GM23338 (cell line): Measurements from ENCODE around the gene CNBD2. TPM values are rescaled to one million over a fixed set of nuclear protein-coding genes. Genes with fewer than 3 reads are reported as not detected.

Experiments
- ATAC-seq: fragments of 200-7000 bp; cut with Tn5 transposase; 3 replicates; pipeline ENCODE4 v1.9.1; 2020
- DNase-seq: peaks from one replicate; pipeline ENCODE4 v3.0.0-alpha.2; 2015; ENCODE audit warnings: low spot score
- H2AFZ ChIP-seq: fragments of 200-600 bp; sonication (generic); 2 replicates; pipeline ENCODE4 v1.8.0; 2016; ENCODE audit warnings: antibody characterized with exemption, mild to moderate bottlenecking, moderate library complexity
- H3F3A ChIP-seq: fragments of 200-600 bp; sonication (generic); replicated peaks from 2 replicates; pipeline ENCODE4 v1.8.0; 2017; ENCODE audit warnings: antibody characterized with exemption, mixed run types, low read depth
- H3K27ac ChIP-seq: fragments of 200-600 bp; sonication (generic); 2 replicates; pipeline ENCODE4 v1.6.1; 2016; ENCODE audit warnings: low read depth
- H3K27me3 ChIP-seq: fragments of 200-600 bp; sonication (generic); 2 replicates; pipeline ENCODE4 v1.8.0; 2016; ENCODE audit warnings: mild to moderate bottlenecking, mixed run types, moderate library complexity; ENCODE audit not compliant: insufficient read depth
- H3K36me3 ChIP-seq: fragments of 200-600 bp; sonication (generic); 2 replicates; pipeline ENCODE4 v1.8.0; 2016; ENCODE audit warnings: mild to moderate bottlenecking; ENCODE audit not compliant: insufficient read depth
- H3K4me1 ChIP-seq: fragments of 200-600 bp; sonication (generic); 2 replicates; pipeline ENCODE4 v1.8.0; 2016; ENCODE audit warnings: mild to moderate bottlenecking, moderate library complexity; ENCODE audit not compliant: insufficient read depth
- H3K4me2 ChIP-seq: fragments of 200-600 bp; sonication (generic); 2 replicates; pipeline ENCODE4 v1.7.1; 2017; ENCODE audit warnings: mixed run types
- H3K4me3 ChIP-seq: fragments of 200-600 bp; sonication (generic); 2 replicates; pipeline ENCODE4 v1.6.1; 2016; ENCODE audit warnings: mixed run types
- H3K79me2 ChIP-seq: fragments of 200-600 bp; sonication (generic); replicated peaks from 2 replicates; pipeline ENCODE4 v1.8.0; 2017; ENCODE audit warnings: mild to moderate bottlenecking; ENCODE audit not compliant: insufficient read depth
- H3K9me2 ChIP-seq: fragments of 200-600 bp; sonication (generic); 2 replicates; pipeline ENCODE4 v1.8.0; 2017; ENCODE audit not compliant: insufficient read depth
- H4K20me1 ChIP-seq: fragments of 200-600 bp; sonication (generic); replicated peaks from 2 replicates; pipeline ENCODE4 v1.8.0; 2017; ENCODE audit warnings: mild to moderate bottlenecking; ENCODE audit not compliant: insufficient read depth
- H3K27ac Mint-ChIP-seq: 2 replicates; pipeline ENCODE4 v1.8.0; 2020; ENCODE audit warnings: inconsistent platforms, mild to moderate bottlenecking, moderate library complexity, mixed read lengths
- H3K27me3 Mint-ChIP-seq: 3 replicates; pipeline ENCODE4 v1.8.0; 2022; ENCODE audit warnings: low read depth, mild to moderate bottlenecking, moderate library complexity, mixed read lengths, inconsistent platforms; ENCODE audit not compliant: insufficient read depth, poor library complexity
- H3K36me3 Mint-ChIP-seq: 3 replicates; pipeline ENCODE4 v1.8.0; 2021; ENCODE audit warnings: low read depth, mild to moderate bottlenecking, inconsistent platforms, moderate library complexity, mixed read lengths
- H3K4me1 Mint-ChIP-seq: 3 replicates; pipeline ENCODE4 v1.8.0; 2020; ENCODE audit warnings: mild to moderate bottlenecking, inconsistent platforms, mixed read lengths
- H3K4me3 Mint-ChIP-seq: 3 replicates; pipeline ENCODE4 v1.8.0; 2021; ENCODE audit warnings: moderate library complexity, mild to moderate bottlenecking, inconsistent platforms, mixed read lengths
- H3K9me3 Mint-ChIP-seq: 3 replicates; pipeline ENCODE4 v1.8.0; 2020; ENCODE audit warnings: moderate library complexity, mild to moderate bottlenecking, inconsistent platforms, mixed read lengths
- CREB1 ChIP-seq: fragments of 250-450 bp; sonication (Bioruptor Pico); IDR thresholded peaks from 2 replicates; pipeline ENCODE4 v1.5.0; 2020; ENCODE audit warnings: low read depth, mild to moderate bottlenecking, moderate library complexity
- CTCF ChIP-seq, 2 experiments: fragments of 200-600 bp in 1 of 2; sonication (generic) in 1 of 2; conservative IDR thresholded peaks; 2 replicates each; pipeline versions ENCODE4 v1.5.1 to v1.6.1; 2016 to 2017; ENCODE audit warnings: antibody characterized with exemption in 2 of 2, low read depth in 2 of 2, mild to moderate bottlenecking in 2 of 2, moderate library complexity in 1 of 2
- ETS1 ChIP-seq: IDR thresholded peaks from 2 replicates; pipeline ENCODE4 v1.6.1; 2016; ENCODE audit warnings: antibody characterized with exemption
- EZH2 ChIP-seq: fragments of 200-600 bp; sonication (generic); IDR thresholded peaks from one replicate; pipeline ENCODE4 v1.8.0; 2017; ENCODE audit warnings: antibody characterized with exemption, mild to moderate bottlenecking, low read depth; ENCODE audit not compliant: unreplicated experiment
- EZH2phosphoT487 ChIP-seq: fragments of 200-600 bp; sonication (generic); IDR thresholded peaks from one replicate; pipeline ENCODE4 v1.8.1; 2018; ENCODE audit warnings: antibody characterized with exemption; ENCODE audit not compliant: unreplicated experiment
- POLR2AphosphoS5 ChIP-seq: IDR thresholded peaks from 2 replicates; pipeline ENCODE4 v1.6.1; 2016; ENCODE audit warnings: antibody characterized with exemption, low read depth
- REST ChIP-seq: IDR thresholded peaks from one replicate; pipeline ENCODE4 v1.6.1; 2018; ENCODE audit warnings: antibody characterized with exemption; ENCODE audit not compliant: unreplicated experiment
- ZNF114 ChIP-seq: fragments of 250-450 bp; sonication (Bioruptor Pico); IDR thresholded peaks from 2 replicates; pipeline ENCODE4 v1.5.0; 2020; ENCODE audit warnings: mild to moderate bottlenecking, moderate library complexity
- ZNF331 ChIP-seq: fragments of 250-450 bp; sonication (Bioruptor Pico); IDR thresholded peaks from 2 replicates; pipeline ENCODE4 v1.5.0; 2020; ENCODE audit warnings: low read depth, mild to moderate bottlenecking, moderate library complexity
- polyA plus RNA-seq: library from polyadenylated mRNA; unstranded; fragments of >200 nt; fragmentation: Nextera tagmentation; extraction: Ambion mirVana; gene quantifications from 2 replicates; pipeline ENCODE4 v1.2.1, GENCODE V29; 2016
- total RNA-seq: library from RNA; depleted of rRNA; stranded (reverse); fragments of >200 nt; shearing (Covaris generic); gene quantifications from 2 replicates; pipeline ENCODE4 v1.2.3, GENCODE V29; 2014

Gene CNBD2
- total and polyA plus RNA-seq, 2 experiments from 2014 or later: 2.7 TPM; not detected in 1

GRCh38 chr20:36035745-36036144 is 67.4 kb downstream of the CNBD2 start:
- H3K9me3 Mint-ChIP-seq: no peaks in the 10 kb centered on the region; the same call in 2 of the 3 replicates
- H3K27me3 Mint-ChIP-seq: peaks cover 2% of the 10 kb centered on the region
- no peak for ATAC-seq
- Histone ChIP-seq H3F3A (no peaks in the 10 kb centered on the region), H3K36me3 (no peaks in the 10 kb centered on the region), H3K79me2 (no peaks in the 10 kb centered on the region), H2AFZ (no peak overlapping the region), H3K4me2 (no peak overlapping the region), H3K4me1 (no peaks in the 10 kb centered on the region), H4K20me1 (no peaks in the 10 kb centered on the region), H3K27me3 (no peaks in the 10 kb centered on the region), H3K4me3 (no peak overlapping the region), H3K27ac (no peak overlapping the region), H3K9me2 (no peaks in the 10 kb centered on the region)
- TF ChIP-seq EZH2 (no peak), CREB1 (CRISPR knock-in tag) (no peak), EZH2phosphoT487 (no peak), ZNF331 (CRISPR knock-in tag) (no peak), POLR2AphosphoS5 (no peak), ETS1 (no peak), REST (no peak), ZNF114 (no peak), CTCF (conservative IDR thresholded peaks at IDR 0.05; ENCODE audit: low read depth in 2 of 2) (no peak)
- H3K36me3 Mint-ChIP-seq: no peaks in the 10 kb centered on the region
- no peak overlapping the region for H3K4me3 Mint-ChIP-seq
- DNase-seq: no peak
- no peaks in the 10 kb centered on the region for H3K4me1 Mint-ChIP-seq
- H3K27ac Mint-ChIP-seq: no peak overlapping the region

GRCh38 chr20:36036688-36037087 is 68.3 kb downstream of the CNBD2 start:
- Mint-ChIP-seq H3K9me3 (no peaks in the 10 kb centered on the region; the same call in 2 of the 3 replicates), H3K27ac (no peak overlapping the region), H3K4me3 (no peak overlapping the region), H3K27me3 (peaks cover 2% of the 10 kb centered on the region), H3K36me3 (no peaks in the 10 kb centered on the region), H3K4me1 (no peaks in the 10 kb centered on the region)
- Histone ChIP-seq H3K27me3 (no peaks in the 10 kb centered on the region), H3K4me2 (no peak overlapping the region), H3K4me3 (no peak overlapping the region), H3K4me1 (no peaks in the 10 kb centered on the region), H3F3A (no peaks in the 10 kb centered on the region), H3K79me2 (no peaks in the 10 kb centered on the region), H3K9me2 (no peaks in the 10 kb centered on the region; the same call in 1 of the 2 replicates), H4K20me1 (0 out of 2 replicates have a peak, but pooled peaks cover 5% of the 10 kb centered on the region), H3K36me3 (no peaks in the 10 kb centered on the region), H2AFZ (no peak overlapping the region), H3K27ac (no peak overlapping the region)
- TF ChIP-seq EZH2phosphoT487: no peak
- TF ChIP-seq CREB1 (CRISPR knock-in tag): no peak
- DNase-seq: no peak
- ATAC-seq: no peak
